HS-27A (cell line): Measurements from ENCODE around the gene SPAG16.
"Not testable (repeated sequence)": the region's sequence is repeated elsewhere in the genome, so short reads cannot be mapped to it uniquely, and the experiment has no call there.

Experiments
- DNase-seq: peaks from one replicate; pipeline ENCODE4 v3.0.0-alpha.2; 2012; ENCODE audit warnings: low read depth, missing footprints

Gene SPAG16

GRCh38 chr2:214006601-214007000 is 722.3 kb downstream of the SPAG16 start:
- no peak for DNase-seq

- DNase-seq = no peak
Measured at GRCh38 chr2:214011676-214012075, 727.4 kb downstream of the SPAG16 start.

- no peak for DNase-seq
Measured at GRCh38 chr2:214014551-214015220, 730.4 kb downstream of the SPAG16 start.

- DNase-seq = peak; percentile 85
Measured at GRCh38 chr2:214019229-214019972, 735.1 kb downstream of the SPAG16 start.

GRCh38 chr2:214019973-214020345 is 735.7 kb downstream of the SPAG16 start:
- no peak for DNase-seq

- DNase-seq = no peak
Measured at GRCh38 chr2:214029190-214029589, 744.9 kb downstream of the SPAG16 start.

GRCh38 chr2:214031566-214031965 is 747.3 kb downstream of the SPAG16 start:
- no peak for DNase-seq

- no peak for DNase-seq
Measured at GRCh38 chr2:214034417-214034816, 750.2 kb downstream of the SPAG16 start.

GRCh38 chr2:214035091-214035852 is 751.0 kb downstream of the SPAG16 start:
- no peak for DNase-seq

GRCh38 chr2:214035921-214036320 is 751.7 kb downstream of the SPAG16 start:
- DNase-seq = no peak

GRCh38 chr2:214038186-214038585 is 753.9 kb downstream of the SPAG16 start:
- DNase-seq = no peak

- DNase-seq = no peak
Measured at GRCh38 chr2:214050731-214051130, 766.5 kb downstream of the SPAG16 start.

GRCh38 chr2:214051585-214051984 is 767.3 kb downstream of the SPAG16 start:
- no peak for DNase-seq

- no peak for DNase-seq
Measured at GRCh38 chr2:214052235-214052634, 768.0 kb downstream of the SPAG16 start.

GRCh38 chr2:214057986-214058385 is 773.7 kb downstream of the SPAG16 start:
- no peak for DNase-seq

- not testable (repeated sequence) for DNase-seq
Measured at GRCh38 chr2:214062279-214062678, 778.0 kb downstream of the SPAG16 start.

- DNase-seq = no peak
Measured at GRCh38 chr2:214064471-214064870, 780.2 kb downstream of the SPAG16 start.

- DNase-seq = no peak
Measured at GRCh38 chr2:214066862-214067261, 782.6 kb downstream of the SPAG16 start.

- DNase-seq = peak; percentile 71
Measured at GRCh38 chr2:214069254-214069653, 785.0 kb downstream of the SPAG16 start.

- no peak for DNase-seq
Measured at GRCh38 chr2:214075456-214075855, 791.2 kb downstream of the SPAG16 start.

GRCh38 chr2:214076527-214076926 is 792.3 kb downstream of the SPAG16 start:
- DNase-seq = no peak

- DNase-seq = no peak
Measured at GRCh38 chr2:214077727-214078126, 793.5 kb downstream of the SPAG16 start.

GRCh38 chr2:214079032-214079431 is 794.8 kb downstream of the SPAG16 start:
- no peak for DNase-seq
